ENCODE measurements around the gene PPFIA2. TPM values are rescaled to one million over a fixed set of nuclear protein-coding genes. Genes with fewer than 3 reads are reported as not detected.
"Not testable (repeated sequence)": the region's sequence is repeated elsewhere in the genome, so short reads cannot be mapped to it uniquely, and the experiment has no call there.

Gene PPFIA2
- total RNA-seq, 2 experiments from 2014 or later: not detected

DNA sequence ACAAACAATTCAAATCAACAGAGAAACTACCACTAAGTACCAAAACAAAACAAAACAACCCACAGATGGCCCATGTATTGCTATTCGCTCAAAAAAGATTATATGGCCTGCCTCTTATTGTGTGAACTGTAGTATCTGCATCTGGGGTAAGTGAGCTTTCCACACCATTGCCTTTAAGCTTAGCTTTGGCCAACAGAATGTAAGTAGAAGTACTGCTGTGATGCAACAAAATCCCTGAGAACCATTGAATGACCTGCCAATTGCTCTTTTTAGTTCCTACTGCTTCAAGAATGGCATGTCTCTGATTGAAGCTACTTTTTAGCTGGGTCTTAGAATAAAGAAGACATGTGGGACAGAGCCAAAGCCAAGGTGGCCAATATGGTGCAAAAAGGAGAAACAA, 32.5 kb downstream of the PPFIA2 start:
- no peaks in the 10 kb centered on the region for H3K9me3 Mint-ChIP-seq
- no peaks in the 10 kb centered on the region for H3K36me3 Mint-ChIP-seq (ENCODE audit: low read depth)
- no peaks in the 10 kb centered on the region for H3K4me1 Mint-ChIP-seq (ENCODE audit: low read depth)
- CTCF ChIA-PET: interaction anchor here (0.6 kb wide), 1 partner anchor 61 kb away, joined by 3 read pairs; no protein-coding TSS in a partner anchor
- H3K27me3 Mint-ChIP-seq (ENCODE audit: low read depth): peaks cover 4% of the 10 kb centered on the region
- H3K27ac Mint-ChIP-seq: no peak overlapping the region
- no peak overlapping the region for H3K4me3 Mint-ChIP-seq
- no peak for DNase-seq
- intact Hi-C loops (cut with micrococcal nuclease): no loop called here

DNA sequence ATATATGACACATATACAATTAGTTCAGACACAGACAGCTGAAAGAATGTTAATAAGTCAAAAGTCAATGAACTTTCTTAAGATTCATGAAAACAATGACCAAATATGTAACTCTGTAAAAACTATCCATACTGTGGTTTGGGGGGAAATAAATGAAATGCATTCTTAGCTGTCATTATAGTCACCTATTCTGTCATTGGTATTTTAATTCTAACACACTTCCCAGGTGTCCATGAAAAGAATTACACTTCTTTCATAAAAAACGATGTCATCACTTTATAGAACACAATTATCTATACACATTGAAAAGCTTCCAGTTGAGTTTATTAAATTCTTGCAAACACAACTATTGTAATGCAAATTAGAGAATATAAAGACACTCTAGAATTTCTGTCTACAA, 35.8 kb downstream of the PPFIA2 start:
- Mint-ChIP-seq H3K4me3 (no peak overlapping the region), H3K9me3 (no peaks in the 10 kb centered on the region), H3K36me3 (ENCODE audit: low read depth) (no peaks in the 10 kb centered on the region), H3K4me1 (ENCODE audit: low read depth) (no peaks in the 10 kb centered on the region), H3K27ac (no peak overlapping the region), H3K27me3 (ENCODE audit: low read depth) (peaks cover 4% of the 10 kb centered on the region)
- intact Hi-C loops (cut with micrococcal nuclease): no loop called here
- DNase-seq: no peak
- CTCF ChIA-PET: no interaction called here

- H3K36me3 Mint-ChIP-seq (ENCODE audit: low read depth): no peaks in the 10 kb centered on the region
- intact Hi-C loops (cut with micrococcal nuclease): no loop called here
Observed at GRCh38 chr12:81722004-81722403, 37.1 kb downstream of the PPFIA2 start.

GRCh38 chr12:81718616-81719015, 40.5 kb downstream of the PPFIA2 start:
- intact Hi-C loops (cut with micrococcal nuclease): no loop called here

More at GRCh38 chr12:81722004-81722403, 37.1 kb downstream of the PPFIA2 start:
- DNase-seq: no peak
- Mint-ChIP-seq H3K9me3 (no peaks in the 10 kb centered on the region), H3K27me3 (ENCODE audit: low read depth) (peaks cover 4% of the 10 kb centered on the region), H3K4me1 (ENCODE audit: low read depth) (no peaks in the 10 kb centered on the region), H3K4me3 (no peak overlapping the region), H3K27ac (no peak overlapping the region)
- CTCF ChIA-PET: no interaction called here

GRCh38 chr12:81712536-81712935, 46.6 kb downstream of the PPFIA2 start:
- no peaks in the 10 kb centered on the region for H3K4me1 Mint-ChIP-seq (ENCODE audit: low read depth)
- no peak overlapping the region for H3K4me3 Mint-ChIP-seq
- peaks cover 2% of the 10 kb centered on the region for H3K27me3 Mint-ChIP-seq (ENCODE audit: low read depth)
- intact Hi-C loops (cut with micrococcal nuclease): no loop called here
- no peaks in the 10 kb centered on the region for H3K36me3 Mint-ChIP-seq (ENCODE audit: low read depth)
- H3K9me3 Mint-ChIP-seq: no peaks in the 10 kb centered on the region
- no peak for DNase-seq
- H3K27ac Mint-ChIP-seq: no peak overlapping the region
- CTCF ChIA-PET: no interaction called here

More at GRCh38 chr12:81718616-81719015, 40.5 kb downstream of the PPFIA2 start:
- DNase-seq: no peak
- Mint-ChIP-seq H3K27me3 (ENCODE audit: low read depth) (peaks cover 5% of the 10 kb centered on the region), H3K9me3 (no peaks in the 10 kb centered on the region), H3K4me1 (ENCODE audit: low read depth) (no peaks in the 10 kb centered on the region), H3K36me3 (ENCODE audit: low read depth) (no peaks in the 10 kb centered on the region), H3K27ac (no peak overlapping the region), H3K4me3 (no peak overlapping the region)
- CTCF ChIA-PET: no interaction called here

- Mint-ChIP-seq H3K4me3 (no peak overlapping the region), H3K36me3 (ENCODE audit: low read depth) (no peaks in the 10 kb centered on the region), H3K9me3 (no peaks in the 10 kb centered on the region), H3K27ac (no peak overlapping the region), H3K27me3 (ENCODE audit: low read depth) (no peaks in the 10 kb centered on the region), H3K4me1 (ENCODE audit: low read depth) (no peaks in the 10 kb centered on the region)
- intact Hi-C loops (cut with micrococcal nuclease): no loop called here
- CTCF ChIA-PET: no interaction called here
- DNase-seq: no peak
Observed at GRCh38 chr12:81705586-81705985, 53.6 kb downstream of the PPFIA2 start.

DNA sequence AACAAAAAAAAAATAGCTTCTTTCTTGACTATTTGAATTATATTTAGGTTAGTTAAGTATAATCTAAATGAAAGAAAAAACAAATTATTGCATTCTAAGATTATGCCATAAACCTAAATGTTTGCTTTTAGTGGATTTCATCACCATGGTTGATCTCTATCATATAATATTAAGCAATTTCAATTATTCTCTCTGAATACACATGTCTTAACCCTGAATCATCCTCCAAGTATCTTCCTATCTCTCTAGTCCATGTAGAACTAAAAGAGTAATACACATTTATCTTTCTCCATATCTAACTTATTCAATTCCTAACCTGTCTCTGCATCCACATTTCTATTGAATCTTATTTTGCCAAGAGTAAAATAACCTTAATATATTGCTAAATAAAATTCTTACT, 59.6 kb downstream of the PPFIA2 start:
- H3K27ac Mint-ChIP-seq: no peak overlapping the region

DNA sequence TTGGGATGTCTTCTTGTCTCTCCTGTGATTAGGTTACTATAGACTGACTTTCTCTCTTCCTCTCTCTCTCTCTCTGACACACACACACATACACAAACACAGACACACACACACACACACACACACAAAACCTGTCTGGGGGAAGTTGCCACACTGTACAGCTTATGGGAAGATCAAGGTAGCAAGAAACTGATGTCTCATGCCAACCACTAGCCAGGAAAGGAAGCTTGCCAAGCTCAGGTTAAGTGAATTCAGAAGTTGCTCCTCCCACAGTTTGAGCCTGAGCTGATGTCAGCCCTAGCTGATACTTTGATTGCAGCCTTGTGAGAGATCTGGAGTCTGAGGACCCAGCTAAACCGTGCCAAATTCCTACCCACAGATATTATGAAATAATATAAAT, 67.1 kb downstream of the PPFIA2 start:
- H3K27ac Mint-ChIP-seq: no peak overlapping the region
- DNase-seq: no peak
- no peaks in the 10 kb centered on the region for H3K36me3 Mint-ChIP-seq (ENCODE audit: low read depth)
- intact Hi-C loops (cut with micrococcal nuclease): no loop called here
- H3K4me3 Mint-ChIP-seq: no peak overlapping the region
- no peaks in the 10 kb centered on the region for H3K4me1 Mint-ChIP-seq (ENCODE audit: low read depth)
- H3K27me3 Mint-ChIP-seq (ENCODE audit: low read depth): no peaks in the 10 kb centered on the region
- CTCF ChIA-PET: no interaction called here
- H3K9me3 Mint-ChIP-seq: no peaks in the 10 kb centered on the region

More for the DNA sequence above, 59.6 kb downstream of the PPFIA2 start:
- CTCF ChIA-PET: no interaction called here
- no peaks in the 10 kb centered on the region for H3K9me3 Mint-ChIP-seq
- H3K4me1 Mint-ChIP-seq (ENCODE audit: low read depth): no peaks in the 10 kb centered on the region
- H3K4me3 Mint-ChIP-seq: no peak overlapping the region
- intact Hi-C loops (cut with micrococcal nuclease): no loop called here
- DNase-seq: no peak
- H3K27me3 Mint-ChIP-seq (ENCODE audit: low read depth): no peaks in the 10 kb centered on the region
- no peaks in the 10 kb centered on the region for H3K36me3 Mint-ChIP-seq (ENCODE audit: low read depth)

DNA sequence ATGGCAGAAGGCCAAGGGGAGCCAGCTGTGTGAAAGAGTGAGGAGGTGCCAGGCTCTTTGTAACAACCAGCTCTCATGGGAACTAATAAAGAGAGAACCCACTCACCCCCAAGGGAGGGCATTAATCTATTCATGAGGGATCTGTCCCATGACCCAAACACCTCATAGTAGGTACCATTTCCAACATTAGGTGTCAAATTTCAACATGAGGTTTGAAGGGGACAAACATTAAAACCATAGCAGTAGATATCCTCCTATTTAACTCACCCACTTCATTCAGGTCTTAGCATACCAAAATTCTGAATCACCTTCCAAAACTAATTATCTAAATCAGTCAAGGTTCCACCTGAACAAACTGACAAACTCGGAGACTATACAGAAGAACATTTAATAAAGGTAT, 75.3 kb downstream of the PPFIA2 start:
- H3K4me3 Mint-ChIP-seq: no peak overlapping the region
- H3K27ac Mint-ChIP-seq: no peak overlapping the region
- H3K9me3 Mint-ChIP-seq: no peaks in the 10 kb centered on the region
- peaks cover 2% of the 10 kb centered on the region for H3K27me3 Mint-ChIP-seq (ENCODE audit: low read depth)
- no peaks in the 10 kb centered on the region for H3K36me3 Mint-ChIP-seq (ENCODE audit: low read depth)
- CTCF ChIA-PET: no interaction called here
- H3K4me1 Mint-ChIP-seq (ENCODE audit: low read depth): no peaks in the 10 kb centered on the region
- DNase-seq: no peak
- intact Hi-C loops (cut with micrococcal nuclease): no loop called here

GRCh38 chr12:81679614-81680013, 79.5 kb downstream of the PPFIA2 start:
- Mint-ChIP-seq H3K36me3 (ENCODE audit: low read depth) (no peaks in the 10 kb centered on the region), H3K4me3 (no peak overlapping the region), H3K27ac (no peak overlapping the region), H3K27me3 (ENCODE audit: low read depth) (peaks cover 2% of the 10 kb centered on the region), H3K4me1 (ENCODE audit: low read depth) (no peaks in the 10 kb centered on the region), H3K9me3 (no peaks in the 10 kb centered on the region)
- intact Hi-C loops (cut with micrococcal nuclease): no loop called here
- CTCF ChIA-PET: no interaction called here
- DNase-seq: no peak

GRCh38 chr12:81670759-81671158, 88.4 kb downstream of the PPFIA2 start:
- no peak overlapping the region for H3K4me3 Mint-ChIP-seq
- CTCF ChIA-PET: no interaction called here
- peaks cover 7% of the 10 kb centered on the region for H3K4me1 Mint-ChIP-seq (ENCODE audit: low read depth)
- H3K27ac Mint-ChIP-seq: no peak overlapping the region
- no peaks in the 10 kb centered on the region for H3K36me3 Mint-ChIP-seq (ENCODE audit: low read depth)
- DNase-seq: no peak
- H3K27me3 Mint-ChIP-seq (ENCODE audit: low read depth): peaks cover 8% of the 10 kb centered on the region
- intact Hi-C loops (cut with micrococcal nuclease): no loop called here
- no peaks in the 10 kb centered on the region for H3K9me3 Mint-ChIP-seq

GRCh38 chr12:81668475-81668874, 90.7 kb downstream of the PPFIA2 start:
- H3K36me3 Mint-ChIP-seq (ENCODE audit: low read depth): no peaks in the 10 kb centered on the region
- no peak overlapping the region for H3K4me3 Mint-ChIP-seq
- H3K27me3 Mint-ChIP-seq (ENCODE audit: low read depth): peaks cover 8% of the 10 kb centered on the region
- CTCF ChIA-PET: no interaction called here
- intact Hi-C loops (cut with micrococcal nuclease): loop anchor here (1.0 to 5.0 kb wide), 3 partner anchors 142 to 690 kb away; partner anchors contain the start of genes CCDC59 and METTL25
- H3K9me3 Mint-ChIP-seq: no peaks in the 10 kb centered on the region
- DNase-seq: peak; percentile 34
- H3K4me1 Mint-ChIP-seq (ENCODE audit: low read depth): peaks cover 7% of the 10 kb centered on the region
- H3K27ac Mint-ChIP-seq: no peak overlapping the region

- intact Hi-C loops (cut with micrococcal nuclease); H3K9me3 Mint-ChIP-seq; H3K36me3 Mint-ChIP-seq (ENCODE audit: low read depth); DNase-seq; H3K4me1 Mint-ChIP-seq (ENCODE audit: low read depth); H3K27ac Mint-ChIP-seq; H3K4me3 Mint-ChIP-seq: not testable (repeated sequence)
- CTCF ChIA-PET: interaction anchor here (0.6 kb wide), 1 partner anchor 336 kb away, joined by 3 read pairs; no protein-coding TSS in a partner anchor
- H3K27me3 Mint-ChIP-seq (ENCODE audit: low read depth): peaks cover 11% of the 10 kb centered on the region
Observed at GRCh38 chr12:81659310-81659709, 99.8 kb downstream of the PPFIA2 start.
